Stomach (tissue), 4 donors: ENCODE data around the gene NT5C1A.

Experiments
- POLR2A ChIP-seq, 4 donors: fragments of 450-650 bp; IDR thresholded peaks; one replicate each; pipeline ENCODE4 v1.6.1; 2016; ENCODE audit warnings: antibody characterized with exemption in 4 of 4, control low read depth in 2 of 4, mild to moderate bottlenecking in 1 of 4, moderate library complexity in 1 of 4
- POLR2AphosphoS5 ChIP-seq, 3 donors: sonication (generic); formaldehyde crosslinking; IDR thresholded peaks; one replicate each; pipeline ENCODE4 v1.6.1; 2016; ENCODE audit warnings: antibody characterized with exemption in 3 of 3
- TF ChIP-seq, protein P1 (sequence below), 7 experiments: fragments of 450-650 bp in 4 of 7; fragments of 200-600 bp in 3 of 7; sonication (generic) in 3 of 7; IDR thresholded peaks; one replicate each; pipeline ENCODE4 v1.5.1; 2016 to 2019; ENCODE audit warnings: antibody characterized with exemption in 7 of 7, control low read depth in 2 of 7, mild to moderate bottlenecking in 1 of 7

DNA sequence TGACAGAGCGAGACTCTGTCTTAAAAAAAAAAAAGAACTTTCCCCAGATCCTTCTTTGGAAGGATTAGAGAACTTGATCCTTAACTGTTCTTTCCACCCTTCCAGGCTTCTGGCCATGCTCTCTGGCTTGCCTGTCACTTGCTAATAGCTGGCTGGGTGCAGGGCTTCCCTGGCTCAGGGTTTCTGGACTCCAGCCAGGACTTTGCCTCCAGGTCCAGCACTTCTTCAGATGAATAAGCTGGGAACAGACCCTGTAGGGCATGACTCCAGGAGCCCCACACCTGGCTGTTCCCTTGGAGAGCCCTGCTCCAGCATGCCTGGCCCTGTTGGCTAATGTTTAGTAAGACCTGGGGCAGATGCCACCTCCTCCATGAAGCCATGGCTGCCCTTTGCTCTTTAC, 3.3 kb upstream of the NT5C1A start:
- TF ChIP-seq POLR2AphosphoS5 (IDR thresholded peaks at IDR 0.05) (no peak), POLR2A (IDR thresholded peaks at IDR 0.05) (no peak)
- TF ChIP-seq, protein P1, sequence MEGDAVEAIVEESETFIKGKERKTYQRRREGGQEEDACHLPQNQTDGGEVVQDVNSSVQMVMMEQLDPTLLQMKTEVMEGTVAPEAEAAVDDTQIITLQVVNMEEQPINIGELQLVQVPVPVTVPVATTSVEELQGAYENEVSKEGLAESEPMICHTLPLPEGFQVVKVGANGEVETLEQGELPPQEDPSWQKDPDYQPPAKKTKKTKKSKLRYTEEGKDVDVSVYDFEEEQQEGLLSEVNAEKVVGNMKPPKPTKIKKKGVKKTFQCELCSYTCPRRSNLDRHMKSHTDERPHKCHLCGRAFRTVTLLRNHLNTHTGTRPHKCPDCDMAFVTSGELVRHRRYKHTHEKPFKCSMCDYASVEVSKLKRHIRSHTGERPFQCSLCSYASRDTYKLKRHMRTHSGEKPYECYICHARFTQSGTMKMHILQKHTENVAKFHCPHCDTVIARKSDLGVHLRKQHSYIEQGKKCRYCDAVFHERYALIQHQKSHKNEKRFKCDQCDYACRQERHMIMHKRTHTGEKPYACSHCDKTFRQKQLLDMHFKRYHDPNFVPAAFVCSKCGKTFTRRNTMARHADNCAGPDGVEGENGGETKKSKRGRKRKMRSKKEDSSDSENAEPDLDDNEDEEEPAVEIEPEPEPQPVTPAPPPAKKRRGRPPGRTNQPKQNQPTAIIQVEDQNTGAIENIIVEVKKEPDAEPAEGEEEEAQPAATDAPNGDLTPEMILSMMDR (IDR thresholded peaks at IDR 0.05), result no peak
